Upper lobe of left lung (tissue), 6 donors: ENCODE data around the gene MXRA8. TPM values are rescaled to one million over a fixed set of nuclear protein-coding genes. Genes with fewer than 3 reads are reported as not detected.

Source experiments
- ATAC-seq, 2 donors: fragments of 200-7000 bp; cut with Tn5 transposase; one replicate each; pipeline ENCODE4 v1.9.1; 2022; ENCODE audit warnings: mild to moderate bottlenecking in 2 of 2, moderate library complexity in 2 of 2; ENCODE audit not compliant: low FRiP score in 2 of 2
- DNase-seq, 2 donors: peaks; one replicate each; pipeline ENCODE4 v3.0.0-alpha.2; 2019 to 2020
- H3K27ac ChIP-seq, 4 donors: fragments of 200-600 bp; sonication (generic); one replicate each; pipeline ENCODE4 v1.5.1; 2016 to 2019
- H3K27me3 ChIP-seq, 4 donors: fragments of 200-600 bp; sonication (generic); one replicate each; pipeline ENCODE4 v1.5.1; 2017 to 2019
- H3K36me3 ChIP-seq, 4 donors: fragments of 200-600 bp; sonication (generic); one replicate each; pipeline ENCODE4 v1.5.1; 2016 to 2019
- H3K4me1 ChIP-seq, 4 donors: fragments of 200-600 bp; sonication (generic); one replicate each; pipeline ENCODE4 v1.5.1; 2018 to 2019
- H3K4me3 ChIP-seq, 4 donors: fragments of 200-600 bp; sonication (generic); one replicate each; pipeline ENCODE4 v1.5.1; 2017 to 2019; ENCODE audit warnings: mild to moderate bottlenecking in 2 of 4, moderate library complexity in 1 of 4
- H3K9me3 ChIP-seq, 4 donors: fragments of 200-600 bp; sonication (generic); one replicate each; pipeline ENCODE4 v1.5.1; 2018 to 2019
- CTCF ChIP-seq, 6 experiments: fragments of 450-650 bp in 4 of 6; fragments of 200-600 bp in 2 of 6; sonication (generic) in 2 of 6; IDR thresholded peaks; one replicate each; pipeline ENCODE4 v1.5.1; 2016 to 2019; ENCODE audit warnings: antibody characterized with exemption in 6 of 6
- EP300 ChIP-seq, 4 donors: sonication (generic); formaldehyde crosslinking; IDR thresholded peaks; one replicate each; pipeline ENCODE4 v1.5.1; 2017; ENCODE audit warnings: antibody characterized with exemption in 4 of 4, control low read depth in 2 of 4
- POLR2A ChIP-seq, 4 donors: fragments of 450-650 bp; IDR thresholded peaks; one replicate each; pipeline ENCODE4 v1.5.1; 2016 to 2017; ENCODE audit warnings: antibody characterized with exemption in 4 of 4, mild to moderate bottlenecking in 2 of 4
- POLR2AphosphoS5 ChIP-seq, 2 donors: sonication (generic); formaldehyde crosslinking; IDR thresholded peaks; one replicate each; pipeline ENCODE4 v1.5.1; 2017; ENCODE audit warnings: antibody characterized with exemption in 2 of 2
- WGBS, 2 donors: methylation state at CpG; one replicate each; pipeline ENCODE4 v1.1.5; 2017 to 2018; 5-methylcytosine and 5-hydroxymethylcytosine counted together
- total RNA-seq, 6 donors: library from RNA; depleted of rRNA in 4 of 6; stranded (reverse); fragments of >200 nt in 4 of 6; gene quantifications; one replicate each; pipeline versions ENCODE4 v1.1.0 to v1.2.1, GENCODE V29; 2016 to 2021
- donor health status: DM: no; HTN: no; CAD: no; lungs with moderate emphysema.
- donor health status: DM: no; HTN: yes; CAD: no; lungs with severe emphysema.

Gene MXRA8
- total RNA-seq, 6 donors from 2014 or later: 23.9 to 137 (median 63.4) TPM

GRCh38 chr1:1311107-1312104, 46.9 kb downstream of the MXRA8 start:
- ATAC-seq (no peak), DNase-seq (peak in 1 of 2 donors; percentile 68)
- no peak for TF ChIP-seq POLR2A (IDR thresholded peaks at IDR 0.05)
- no peak for TF ChIP-seq EP300 (IDR thresholded peaks at IDR 0.05)
- TF ChIP-seq CTCF (IDR thresholded peaks at IDR 0.05): no peak
- no peak for TF ChIP-seq POLR2AphosphoS5 (IDR thresholded peaks at IDR 0.05)
- H3K4me1 ChIP-seq: peaks cover 15 to 29% (median 22%) of the 10 kb centered on the region in 4 donors
- H3K9me3 ChIP-seq: no peaks in the 10 kb centered on the region
- H3K27ac ChIP-seq: no peak overlapping the region
- H3K36me3 ChIP-seq: peaks cover 19 to 61% (median 54%) of the 10 kb centered on the region in 4 donors
- H3K4me3 ChIP-seq: no peak overlapping the region
- 90% methylated on average over 2 to 16 of the region's 22 CpGs for WGBS, 2 donors
- H3K27me3 ChIP-seq: no peaks in the 10 kb centered on the region

GRCh38 chr1:1310476-1311053, 47.8 kb downstream of the MXRA8 start:
- Histone ChIP-seq H3K27ac (peak overlapping the region in 1 of 4 donors; percentile 4), H3K4me1 (peaks cover 23 to 37% (median 30%) of the 10 kb centered on the region in 4 donors), H3K27me3 (no peaks in the 10 kb centered on the region), H3K9me3 (no peaks in the 10 kb centered on the region), H3K4me3 (no peak overlapping the region), H3K36me3 (peaks cover 19 to 54% (median 52%) of the 10 kb centered on the region in 4 donors)
- DNase-seq: peak in 1 of 2 donors; percentile 79
- WGBS, 2 donors: 90 to 91% methylated on average over 17 to 20 of the region's 21 CpGs
- no peak for TF ChIP-seq POLR2AphosphoS5 (IDR thresholded peaks at IDR 0.05)
- no peak for TF ChIP-seq EP300 (IDR thresholded peaks at IDR 0.05)
- no peak for TF ChIP-seq POLR2A (IDR thresholded peaks at IDR 0.05)
- TF ChIP-seq CTCF (IDR thresholded peaks at IDR 0.05): no peak
- ATAC-seq: no peak

- Histone ChIP-seq H3K4me1 (peaks cover 28 to 42% (median 35%) of the 10 kb centered on the region in 4 donors), H3K36me3 (peaks cover 19 to 50% (median 49%) of the 10 kb centered on the region in 4 donors), H3K4me3 (no peak overlapping the region), H3K27ac (peak overlapping the region in 3 of 4 donors; percentile 4 to 94 (median 90)), H3K27me3 (no peaks in the 10 kb centered on the region), H3K9me3 (no peaks in the 10 kb centered on the region)
- ATAC-seq: no peak
- TF ChIP-seq CTCF (IDR thresholded peaks at IDR 0.05): no peak
- WGBS, 2 donors: 80% methylated on average over 3 of the region's 3 CpGs; no CpG with 5 or more reads in 1 of the 2 donors
- DNase-seq: peak in 1 of 2 donors; percentile 48
Observed at GRCh38 chr1:1310109-1310385, 48.3 kb downstream of the MXRA8 start.

- peak overlapping the region; percentile 70 to 98 (median 86) for H3K4me3 ChIP-seq
- no peaks in the 10 kb centered on the region for H3K9me3 ChIP-seq
- ATAC-seq (no peak), DNase-seq (peak; percentile 42 to 85)
- H3K36me3 ChIP-seq: peaks cover 15 to 45% (median 43%) of the 10 kb centered on the region in 4 donors
- TF ChIP-seq POLR2A (IDR thresholded peaks at IDR 0.05) (peak in 1 of 4 donors; percentile 4), EP300 (IDR thresholded peaks at IDR 0.05) (no peak)
- peak overlapping the region; percentile 87 to 95 (median 92) for H3K27ac ChIP-seq
- WGBS, 2 donors: 41% methylated on average over 52 of the region's 57 CpGs; no CpG with 5 or more reads in 1 of the 2 donors
- H3K27me3 ChIP-seq: no peaks in the 10 kb centered on the region
- peaks cover 34 to 48% (median 41%) of the 10 kb centered on the region in 4 donors for H3K4me1 ChIP-seq
Observed at GRCh38 chr1:1309251-1310108, 48.9 kb downstream of the MXRA8 start.
